ENCODE measurements around the gene LEMD1.

LEMD1 gene

GRCh38 chr1:205354259-205355074 lies 67.4 kb downstream of the LEMD1 start:
- peak; percentile 25 for DNase-seq (ENCODE audit: low read depth)

- no peak for DNase-seq (ENCODE audit: low read depth)
Measured at GRCh38 chr1:205353612-205354011, 68.2 kb downstream of the LEMD1 start.

GRCh38 chr1:205353191-205353590 lies 68.7 kb downstream of the LEMD1 start:
- DNase-seq (ENCODE audit: low read depth): no peak

GRCh38 chr1:205351984-205352713 lies 69.7 kb downstream of the LEMD1 start:
- DNase-seq (ENCODE audit: low read depth): no peak

- no peak for DNase-seq (ENCODE audit: low read depth)
Measured at GRCh38 chr1:205350691-205351141, 71.1 kb downstream of the LEMD1 start.

GRCh38 chr1:205350124-205350523 lies 71.7 kb downstream of the LEMD1 start:
- no peak for DNase-seq (ENCODE audit: low read depth)

GRCh38 chr1:205348554-205349487 lies 73.0 kb downstream of the LEMD1 start:
- DNase-seq (ENCODE audit: low read depth): no peak

- DNase-seq (ENCODE audit: low read depth): no peak
Measured at GRCh38 chr1:205346956-205347574, 74.8 kb downstream of the LEMD1 start.

GRCh38 chr1:205345761-205346160 lies 76.1 kb downstream of the LEMD1 start:
- DNase-seq (ENCODE audit: low read depth): no peak

- peak; percentile 31 for DNase-seq (ENCODE audit: low read depth)
Measured at GRCh38 chr1:205344066-205344928, 77.6 kb downstream of the LEMD1 start.

GRCh38 chr1:205343431-205344065 lies 78.3 kb downstream of the LEMD1 start:
- no peak for DNase-seq (ENCODE audit: low read depth)

- DNase-seq (ENCODE audit: low read depth): no peak
Measured at GRCh38 chr1:205342986-205343385, 78.9 kb downstream of the LEMD1 start.

- DNase-seq (ENCODE audit: low read depth): no peak
Measured at GRCh38 chr1:205340676-205341075, 81.2 kb downstream of the LEMD1 start.

GRCh38 chr1:205339717-205340116 lies 82.1 kb downstream of the LEMD1 start:
- no peak for DNase-seq (ENCODE audit: low read depth)

GRCh38 chr1:205339197-205339702 lies 82.6 kb downstream of the LEMD1 start:
- DNase-seq (ENCODE audit: low read depth): no peak

GRCh38 chr1:205338011-205338410 lies 83.8 kb downstream of the LEMD1 start:
- no peak for DNase-seq (ENCODE audit: low read depth)

GRCh38 chr1:205337481-205337880 lies 84.4 kb downstream of the LEMD1 start:
- DNase-seq (ENCODE audit: low read depth): no peak

- peak; percentile 61 for DNase-seq (ENCODE audit: low read depth)
Measured at GRCh38 chr1:205335692-205336091, 86.2 kb downstream of the LEMD1 start.

- DNase-seq (ENCODE audit: low read depth): no peak
Measured at GRCh38 chr1:205332015-205332791, 89.7 kb downstream of the LEMD1 start.

All from activated T-helper 9 cell treated with anti-CD3 and anti-CD28 coated beads, Interleukin-2, amount 50 U/mL, for 16 hours (primary cell).